HepG2 (cell line): Measurements from ENCODE around the gene KRT84. TPM values are rescaled to one million over a fixed set of nuclear protein-coding genes. Genes with fewer than 3 reads are reported as not detected.

Source experiments
- ATAC-seq: fragments of 200-7000 bp; cut with Tn5 transposase; 3 replicates; pipeline ENCODE4 v1.9.1; 2020; ENCODE audit warnings: mild to moderate bottlenecking, moderate library complexity
- BruUV-seq: library from RNA; stranded (reverse); fragments of 400-500 nt; replicated peaks from 2 replicates; lab custom pipeline; 2021; lab: Mats Ljungman, UMichigan
- CTCF ChIA-PET: fragments of 300-600 bp; formaldehyde crosslinking; extraction: SDS; loops from one replicate; lab custom pipeline; 2021; ENCODE audit warnings: low total read pairs, inconsistent platforms, low intra/inter-chr PET ratio; lab: Yijun Ruan, JAX
- POLR2A ChIA-PET: fragments of 350-600 bp; sonication (Branson Sonifier 250); formaldehyde crosslinking; loops from one replicate; lab custom pipeline; 2020; ENCODE audit warnings: antibody characterized with exemption, inconsistent platforms; lab: Yijun Ruan, JAX
- DNase-seq: peaks from one replicate; pipeline ENCODE4 v3.0.0-alpha.2; 2015; ENCODE audit warnings: low spot score
- FAIRE-seq: peaks from 3 replicates; lab custom pipeline; 2011; peaks lifted over from hg19 to GRCh38; lab: Jason Lieb, UNC
- H2AFZ ChIP-seq: one replicate; pipeline ENCODE4 v1.6.1; 2011; ENCODE audit warnings: low read length, inconsistent platforms
- H3K27ac ChIP-seq: fragments of 300-600 bp; 3 replicates; pipeline ENCODE4 v1.8.0; 2011; ENCODE audit warnings: mixed run types, mild to moderate bottlenecking, mixed read lengths, low read length, inconsistent platforms; ENCODE audit not compliant: insufficient read depth; ENCODE audit errors: extremely low read length
- H3K27me3 ChIP-seq, 2 experiments: fragments of 200-600 bp in 1 of 2; 2 replicates in 1 of 2; 3 replicates in 1 of 2; pipeline versions ENCODE4 v1.6.0 to v1.8.0; 2011; ENCODE audit warnings: low read length in 2 of 2, mild to moderate bottlenecking in 2 of 2, moderate library complexity in 2 of 2, inconsistent platforms in 1 of 2; ENCODE audit not compliant: insufficient read depth in 2 of 2, control insufficient read depth in 1 of 2
- H3K36me3 ChIP-seq, 2 experiments: fragments of 200-600 bp in 1 of 2; replicated peaks in 1 of 2; 2 replicates in 1 of 2; 3 replicates in 1 of 2; pipeline versions ENCODE4 v1.5.1 to v1.8.0; 2011; ENCODE audit warnings: low read length in 2 of 2, inconsistent platforms in 1 of 2; ENCODE audit not compliant: insufficient read depth in 2 of 2, control insufficient read depth in 1 of 2
- H3K4me1 ChIP-seq: 2 replicates; pipeline ENCODE4 v1.5.1; 2012; ENCODE audit warnings: low read length, inconsistent platforms; ENCODE audit not compliant: insufficient read depth
- H3K4me2 ChIP-seq: 2 replicates; pipeline ENCODE4 v1.6.0; 2011; ENCODE audit warnings: low read depth, low read length, inconsistent platforms
- H3K4me3 ChIP-seq, 3 experiments: fragments of 200-600 bp in 1 of 3; sonication (generic), shearing (Covaris generic) in 1 of 3; replicated peaks in 1 of 3; 2 replicates each; pipeline ENCODE4 v1.5.1; 2011 to 2016; ENCODE audit warnings: low read length in 3 of 3, inconsistent platforms in 2 of 3, low read depth in 2 of 3, mild to moderate bottlenecking in 2 of 3, control low read depth in 1 of 3, mixed read lengths in 1 of 3; ENCODE audit not compliant: insufficient read depth in 1 of 3
- H3K79me2 ChIP-seq: one replicate; pipeline ENCODE4 v1.6.1; 2011; ENCODE audit warnings: low read length, inconsistent platforms; ENCODE audit not compliant: insufficient read depth
- H3K9ac ChIP-seq: 2 replicates; pipeline ENCODE4 v1.6.0; 2011; ENCODE audit warnings: mild to moderate bottlenecking, low read depth, low read length, inconsistent platforms; ENCODE audit not compliant: insufficient read depth
- H3K9me3 ChIP-seq: 2 replicates; pipeline ENCODE4 v1.5.1; 2012; ENCODE audit warnings: mild to moderate bottlenecking, low read length
- H4K20me1 ChIP-seq: 2 replicates; pipeline ENCODE4 v1.6.0; 2011; ENCODE audit warnings: inconsistent platforms, mild to moderate bottlenecking, low read length, moderate library complexity; ENCODE audit not compliant: insufficient read depth
- ARID3A ChIP-seq: IDR thresholded peaks from 2 replicates; pipeline ENCODE4 v1.6.1; 2012; ENCODE audit warnings: low read depth, low read length, improper control_type of control experiment
- ARID5B ChIP-seq: IDR thresholded peaks from 2 replicates; pipeline ENCODE4 v1.4.0; 2020; ENCODE audit warnings: mild to moderate bottlenecking, missing genetic modification reagents
- ATF4 ChIP-seq, 2 experiments: fragments of 450-650 bp in 1 of 2; sonication (generic) in 1 of 2; formaldehyde crosslinking; IDR thresholded peaks; 2 replicates each; pipeline versions ENCODE4 v1.5.0 to v1.8.0; 2020 to 2022; ENCODE audit warnings: mild to moderate bottlenecking in 1 of 2, missing genetic modification reagents in 1 of 2
- ATF5 ChIP-seq: sonication (generic); formaldehyde crosslinking; IDR thresholded peaks from 2 replicates; pipeline ENCODE4 v1.4.0; 2020; ENCODE audit warnings: mild to moderate bottlenecking, low read depth, missing genetic modification reagents
- ATRX ChIP-seq: sonication (generic); formaldehyde crosslinking; IDR thresholded peaks from 2 replicates; pipeline ENCODE4 v1.4.0; 2020; ENCODE audit warnings: missing genetic modification reagents, borderline replicate concordance
- FOXO4 ChIP-seq: sonication (generic); formaldehyde crosslinking; conservative IDR thresholded peaks from 2 replicates; pipeline ENCODE4 v1.8.1; 2023; ENCODE audit warnings: missing genetic modification reagents
- HCFC1 ChIP-seq: fragments of 150-350 bp; IDR thresholded peaks from 2 replicates; pipeline ENCODE4 v1.6.1; 2014; ENCODE audit warnings: low read depth, low read length
- HNRNPL ChIP-seq: fragments of 200-400 bp; formaldehyde crosslinking; IDR thresholded peaks from 2 replicates; pipeline ENCODE4 v1.6.1; 2017; ENCODE audit warnings: mild to moderate bottlenecking, low read depth, low read length
- NFIB ChIP-seq: sonication (generic); formaldehyde crosslinking; IDR thresholded peaks from 2 replicates; pipeline ENCODE4 v1.9.0; 2021; ENCODE audit warnings: missing genetic modification reagents, mild to moderate bottlenecking, borderline replicate concordance
- SMARCC2 ChIP-seq: fragments of 450-650 bp; IDR thresholded peaks from 2 replicates; pipeline ENCODE4 v1.6.1; 2017; ENCODE audit warnings: antibody characterized with exemption, mild to moderate bottlenecking
- ZNF432 ChIP-seq: sonication (generic); formaldehyde crosslinking; IDR thresholded peaks from 2 replicates; pipeline ENCODE4 v1.5.0; 2020; ENCODE audit warnings: missing genetic modification reagents, mild to moderate bottlenecking, borderline replicate concordance
- ZNF614 ChIP-seq: IDR thresholded peaks from 2 replicates; pipeline ENCODE4 v1.6.1; 2018; ENCODE audit warnings: missing biosample characterization, missing genetic modification reagents, inconsistent platforms, borderline replicate concordance
- ZSCAN9 ChIP-seq: IDR thresholded peaks from 2 replicates; pipeline ENCODE4 v1.6.1; 2016; ENCODE audit warnings: borderline replicate concordance
- WGBS: methylation state at CpG from one replicate; pipeline ENCODE4 v1.1.6; 2017; ENCODE audit warnings: low lambda C conversion rate; 5-methylcytosine and 5-hydroxymethylcytosine counted together
- in situ Hi-C: cut with HindIII; loops from 2 replicates; pipeline ENCODE4 v1.10.0; 2017; ENCODE audit warnings: low pct_unique_long_range_greater_than_20kb; ENCODE audit not compliant: extremely low pct_ligation_motif_present
- intact Hi-C: fragments of 100-400 bp; cut with micrococcal nuclease; formaldehyde crosslinking; loops from one replicate; pipeline ENCODE4 v1.10.0; 2022; ENCODE audit not compliant: unreplicated experiment
- polyA plus RNA-seq, 8 experiments: library from polyadenylated mRNA; depleted of rRNA in 3 of 8; stranded (reverse) in 7 of 8; unstranded in 1 of 8; fragments of >200 nt; fragmentation: Illumina TruSeq in 4 of 8; extraction: Trizol in 4 of 8; gene quantifications; 2 replicates each; pipeline versions ENCODE4 v1.2.1 to v1.2.3, GENCODE V29; 2011 to 2016; ENCODE audit warnings: low read depth in 4 of 8, missing spikeins in 1 of 8, mixed read lengths in 1 of 8; ENCODE audit not compliant: insufficient read depth in 1 of 8
- total RNA-seq, 5 experiments: library from RNA; depleted of rRNA; stranded (reverse); fragments of >200 nt; fragmentation: Illumina TruSeq; extraction: Trizol; gene quantifications; 2 replicates each; pipeline ENCODE4 v1.2.3, GENCODE V29; 2016; ENCODE audit warnings: low read depth in 1 of 5

Gene KRT84
- total and polyA plus RNA-seq, 2 of the 13 experiments (the other 11 are each of a cell fraction or from before 2014, with no cell fraction given): not detected

- H3K36me3 ChIP-seq: no peaks in the 10 kb centered on the region
- no peaks in the 10 kb centered on the region for H3K9me3 ChIP-seq
- no peaks in the 10 kb centered on the region for H4K20me1 ChIP-seq
- POLR2A ChIA-PET: no interaction called here
- in situ Hi-C loops: no loop called here
- TF ChIP-seq FOXO4 (CRISPR knock-in tag): no peak
- TF ChIP-seq HCFC1: no peak
- no peak for TF ChIP-seq ZNF432 (CRISPR knock-in tag)
- no peak for TF ChIP-seq NFIB (CRISPR knock-in tag)
- no peak for TF ChIP-seq ZSCAN9 (CRISPR knock-in tag)
- no peak for TF ChIP-seq SMARCC2
- no peak for TF ChIP-seq ARID3A
- TF ChIP-seq ZNF614 (CRISPR knock-in tag): no peak
- TF ChIP-seq ATF4 (CRISPR knock-in tag; IDR thresholded peaks at IDR 0.05): no peak
- no peak for TF ChIP-seq ATRX (CRISPR knock-in tag)
- no peak for TF ChIP-seq HNRNPL
- TF ChIP-seq ATF5 (CRISPR knock-in tag): no peak
- TF ChIP-seq ARID5B: no peak
- no TSS peak for BruUV-seq
- no peak for ATAC-seq
- intact Hi-C loops: loop anchor here (5.0 kb wide), 1 partner anchor 412 kb away; no protein-coding TSS in a partner anchor
- no peak for DNase-seq
- H3K4me1 ChIP-seq: no peaks in the 10 kb centered on the region
- CTCF ChIA-PET: no interaction called here
- 5% methylated on average over 5 of the region's 5 CpGs for WGBS
- H3K79me2 ChIP-seq: no peaks in the 10 kb centered on the region
- H3K27me3 ChIP-seq: peaks cover 0 to 15% of the 10 kb centered on the region in 2 experiments; a peak in 3 of 5 replicates
- no peak overlapping the region for H3K27ac ChIP-seq
- H2AFZ ChIP-seq: no peak overlapping the region
- no peak overlapping the region for H3K4me2 ChIP-seq
- no peak overlapping the region for H3K4me3 ChIP-seq
- FAIRE-seq: no peak
- H3K9ac ChIP-seq: no peak overlapping the region
These were observed 31.3 kb downstream of the KRT84 start for GRCh38 chr12:52354200-52354599.
